A549 treated with RU486 at 1 μM for 4 hours (cell line): ENCODE results near the gene GPX6. TPM values are rescaled to one million over a fixed set of nuclear protein-coding genes. Genes with fewer than 3 reads are reported as not detected.

Experiments used
- total RNA-seq: library from RNA; stranded (reverse); fragments of 200-300 nt; extraction: Qiagen RNA extraction; gene quantifications from 5 replicates; pipeline ENCODE4 v1.2.3, GENCODE V29; 2022; ENCODE audit warnings: low read depth

GPX6 gene
- total RNA-seq, result not detected in 5 replicates

DNA sequence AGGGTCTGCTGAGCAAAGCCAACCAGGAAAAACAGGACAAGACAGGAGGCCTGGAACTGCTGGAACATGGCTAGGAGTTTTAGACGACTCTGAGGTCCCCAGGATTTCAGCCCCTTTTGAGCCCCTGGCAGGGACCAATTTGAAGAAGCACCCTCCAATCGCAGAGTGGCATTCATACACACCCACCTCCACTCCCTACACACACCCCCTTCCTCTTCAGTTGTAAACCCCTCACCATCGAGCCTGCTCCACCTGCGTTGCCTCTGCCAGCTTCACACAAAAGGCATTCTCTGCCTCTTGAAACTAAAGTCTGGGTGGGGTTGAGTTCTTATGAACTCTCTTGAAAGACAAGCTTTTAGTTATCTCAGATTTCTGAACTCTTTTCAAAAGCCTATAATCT is at the start of gene GPX6:
Gene GPX6, minus strand, starts transcription at position 118 of the 400 bp plus-strand sequence. Its CDS starts 50 bp downstream, at position 68.

GRCh38 chr6:28525496-28526039 is 10.0 kb upstream of the GPX6 start, which contains the start of gene GPX5:
Gene GPX5 (plus strand): TSS chr6:28525881. CDS start chr6:28526014, 133 bp downstream.

Other genes starting within 250 kb of the GPX6 start
- gene ZSCAN26, start 248.7 kb downstream of the GPX6 start, total RNA-seq, result 4.4 to 7.3 TPM (median 5.3 TPM) in 5 replicates
- 4.2 to 5.6 TPM (median 4.9 TPM) in 5 replicates for gene PGBD1, start 234.2 kb downstream of the GPX6 start, total RNA-seq
- gene ZSCAN31, start 179.6 kb downstream of the GPX6 start, total RNA-seq, result 1.4 to 3.2 TPM (median 2.4 TPM) in 5 replicates
- 1.3 to 1.9 TPM (median 1.6 TPM) in 5 replicates for gene ZKSCAN3, start 165.8 kb downstream of the GPX6 start, total RNA-seq
- 1.2 to 2.0 TPM (median 1.6 TPM) in 5 replicates for gene ZSCAN12, start 116.0 kb downstream of the GPX6 start, total RNA-seq
- gene ZSCAN23, start 72.3 kb downstream of the GPX6 start, total RNA-seq, result not detected in 5 replicates
- gene GPX5, start 10.1 kb upstream of the GPX6 start, total RNA-seq, result not detected in 5 replicates